KMS-11 (cell line): Measurements from ENCODE around the gene PABPC3.

Experiments used
- H2AFZ ChIP-seq: fragments of 200-600 bp; sonication (generic); 2 replicates; pipeline ENCODE4 v1.6.1; 2016; ENCODE audit warnings: antibody characterized with exemption, mixed run types, low read depth
- H3K27ac ChIP-seq: fragments of 200-600 bp; sonication (generic); 2 replicates; pipeline ENCODE4 v1.6.1; 2016; ENCODE audit warnings: mild to moderate bottlenecking, mixed run types
- H3K27me3 ChIP-seq: fragments of 200-600 bp; sonication (generic); 2 replicates; pipeline ENCODE4 v1.6.1; 2017; ENCODE audit warnings: mild to moderate bottlenecking, low read depth, mixed run types, moderate library complexity; ENCODE audit not compliant: insufficient read depth
- H3K36me3 ChIP-seq: fragments of 200-600 bp; sonication (generic); 2 replicates; pipeline ENCODE4 v1.6.1; 2017; ENCODE audit warnings: mild to moderate bottlenecking, mixed run types; ENCODE audit not compliant: insufficient read depth
- H3K4me1 ChIP-seq: fragments of 200-600 bp; sonication (generic); 2 replicates; pipeline ENCODE4 v1.6.1; 2016; ENCODE audit warnings: mild to moderate bottlenecking, low read depth, mixed run types; ENCODE audit not compliant: poor library complexity, severe bottlenecking
- H3K4me2 ChIP-seq: fragments of 200-600 bp; sonication (generic); 2 replicates; pipeline ENCODE4 v1.7.0; 2016; ENCODE audit warnings: mild to moderate bottlenecking, mixed run types
- H3K4me3 ChIP-seq: fragments of 200-600 bp; sonication (generic); IDR thresholded peaks from 2 replicates; pipeline ENCODE4 v1.6.1; 2017; ENCODE audit warnings: low read depth, low read length, mixed read lengths; ENCODE audit not compliant: insufficient read depth
- H3K79me2 ChIP-seq: fragments of 200-600 bp; sonication (generic); 2 replicates; pipeline ENCODE4 v1.6.1; 2016; ENCODE audit warnings: low read depth, mixed run types; ENCODE audit not compliant: insufficient read depth
- H3K9ac ChIP-seq: fragments of 200-600 bp; sonication (generic); 2 replicates; pipeline ENCODE4 v1.6.1; 2016; ENCODE audit warnings: mild to moderate bottlenecking, mixed run types
- H4K20me1 ChIP-seq: fragments of 200-600 bp; sonication (generic); 2 replicates; pipeline ENCODE4 v1.6.1; 2016; ENCODE audit warnings: mild to moderate bottlenecking, mixed run types; ENCODE audit not compliant: insufficient read depth
- CTCF ChIP-seq: fragments of 200-600 bp; sonication (generic); conservative IDR thresholded peaks from 2 replicates; pipeline ENCODE4 v1.6.1; 2017; ENCODE audit warnings: low read depth, mild to moderate bottlenecking, antibody characterized with exemption, low read length, moderate library complexity, mixed read lengths

Gene PABPC3

GRCh38 chr13:25088562-25089221 is 7.2 kb upstream of the PABPC3 start:
- no peak for TF ChIP-seq CTCF
- H3K36me3 ChIP-seq = no peaks in the 10 kb centered on the region
- no peak overlapping the region for H3K27ac ChIP-seq
- H2AFZ ChIP-seq = no peak overlapping the region
- no peaks in the 10 kb centered on the region for H3K27me3 ChIP-seq
- no peak overlapping the region for H3K4me2 ChIP-seq
- no peak overlapping the region for H3K4me3 ChIP-seq
- no peak overlapping the region for H3K9ac ChIP-seq
- H3K4me1 ChIP-seq = no peaks in the 10 kb centered on the region
- H4K20me1 ChIP-seq = no peaks in the 10 kb centered on the region
- H3K79me2 ChIP-seq = no peaks in the 10 kb centered on the region

DNA sequence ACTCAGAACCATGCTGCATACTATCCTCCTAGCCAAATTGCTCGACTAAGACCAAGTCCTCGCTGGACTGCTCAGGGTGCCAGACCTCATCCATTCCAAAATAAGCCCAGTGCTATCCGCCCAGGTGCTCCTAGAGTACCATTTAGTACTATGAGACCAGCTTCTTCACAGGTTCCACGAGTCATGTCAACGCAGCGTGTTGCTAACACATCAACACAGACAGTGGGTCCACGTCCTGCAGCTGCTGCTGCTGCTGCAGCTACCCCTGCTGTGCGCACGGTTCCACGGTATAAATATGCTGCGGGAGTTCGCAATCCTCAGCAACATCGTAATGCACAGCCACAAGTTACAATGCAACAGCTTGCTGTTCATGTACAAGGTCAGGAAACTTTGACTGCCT is 1.5 kb downstream of the PABPC3 start:
- no peaks in the 10 kb centered on the region for H3K4me1 ChIP-seq
- no peak overlapping the region for H3K9ac ChIP-seq

DNA sequence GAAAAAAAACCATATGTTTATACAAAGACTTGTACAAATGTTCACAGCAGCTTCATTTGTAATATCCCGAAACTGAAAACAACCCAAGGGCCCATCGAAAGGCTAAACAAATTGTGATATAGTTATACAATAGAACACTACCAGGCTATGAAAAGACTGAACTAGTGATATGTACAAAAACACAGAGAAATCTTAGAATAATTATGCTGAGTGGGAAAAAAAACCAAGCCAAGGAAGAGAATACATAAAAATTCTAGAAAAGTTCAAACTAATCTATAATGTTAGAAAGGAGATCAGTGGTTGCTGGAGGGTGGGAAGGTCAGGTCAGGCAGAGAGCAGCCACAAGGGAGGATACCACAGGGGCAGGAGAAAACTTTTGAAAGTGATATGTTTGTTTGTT is 7.8 kb downstream of the PABPC3 start:
- Histone ChIP-seq H3K27ac (no peak overlapping the region), H3K4me3 (no peak overlapping the region), H3K79me2 (no peaks in the 10 kb centered on the region), H3K27me3 (no peaks in the 10 kb centered on the region), H3K36me3 (no peaks in the 10 kb centered on the region), H3K4me2 (no peak overlapping the region), H2AFZ (no peak overlapping the region), H4K20me1 (no peaks in the 10 kb centered on the region), H3K9ac (no peak overlapping the region), H3K4me1 (no peaks in the 10 kb centered on the region)
- TF ChIP-seq CTCF = no peak

More for the DNA sequence above, 1.5 kb downstream of the PABPC3 start:
- no peaks in the 10 kb centered on the region for H4K20me1 ChIP-seq
- H3K36me3 ChIP-seq = no peaks in the 10 kb centered on the region
- H3K79me2 ChIP-seq = no peaks in the 10 kb centered on the region
- no peak for TF ChIP-seq CTCF
- H3K27ac ChIP-seq = no peak overlapping the region
- no peak overlapping the region for H3K4me3 ChIP-seq
- no peak overlapping the region for H2AFZ ChIP-seq
- H3K27me3 ChIP-seq = no peaks in the 10 kb centered on the region
- H3K4me2 ChIP-seq = no peak overlapping the region

- no peaks in the 10 kb centered on the region for H3K27me3 ChIP-seq
- H3K9ac ChIP-seq = no peak overlapping the region
- no peak overlapping the region for H2AFZ ChIP-seq
- H3K4me3 ChIP-seq = no peak overlapping the region
- TF ChIP-seq CTCF = no peak
- no peaks in the 10 kb centered on the region for H4K20me1 ChIP-seq
- no peak overlapping the region for H3K27ac ChIP-seq
- H3K79me2 ChIP-seq = no peaks in the 10 kb centered on the region
- no peak overlapping the region for H3K4me2 ChIP-seq
- no peaks in the 10 kb centered on the region for H3K36me3 ChIP-seq
- peaks cover 6% of the 10 kb centered on the region for H3K4me1 ChIP-seq
These were observed 13.4 kb downstream of the PABPC3 start for GRCh38 chr13:25109341-25109740.
